NCI-H146 treated with DMSO at 0.1 percent for 48 hours (cell line): ENCODE results near the gene ATP6V1B1.

Experiments used
- DNase-seq: peaks from one replicate; lab custom pipeline; 2025; ENCODE audit not compliant: unreplicated experiment; lab: John Stamatoyannopoulos, UW

Gene ATP6V1B1

DNA sequence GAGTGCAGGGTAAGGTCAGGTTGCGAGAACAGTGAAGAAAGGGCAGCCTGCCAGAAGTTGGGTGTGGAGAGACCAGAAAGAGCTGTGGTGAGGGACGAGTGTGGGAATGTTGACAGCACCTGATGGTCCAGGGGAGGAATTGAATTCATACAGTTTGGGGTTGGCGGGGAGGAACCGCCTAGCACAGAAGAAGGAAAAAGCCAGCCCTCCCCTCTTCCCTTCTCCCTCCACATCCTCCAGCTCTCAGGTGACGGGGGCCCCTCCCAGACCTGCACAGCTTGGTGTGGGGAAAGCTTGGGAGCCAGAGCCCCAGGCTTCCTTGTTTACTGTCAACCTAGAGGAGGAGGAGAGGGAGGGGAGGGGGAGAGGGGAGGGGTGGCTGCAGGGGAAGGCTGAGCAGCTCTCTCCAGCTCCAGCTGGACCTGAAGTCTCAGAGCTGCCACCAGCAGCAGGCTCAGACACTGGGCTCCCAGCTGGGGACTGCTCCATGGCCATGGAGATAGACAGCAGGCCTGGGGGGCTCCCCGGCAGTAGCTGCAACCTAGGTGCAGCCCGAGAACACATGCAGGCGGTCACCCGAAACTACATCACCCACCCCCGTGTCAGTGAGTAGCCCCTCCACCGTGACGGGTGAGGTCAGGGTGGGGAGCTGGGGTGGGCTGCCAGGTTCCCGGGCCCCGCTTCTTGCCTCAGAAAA lies at the start of gene ATP6V1B1:
Gene ATP6V1B1 (plus strand): TSS at position 433 of the 697 bp plus-strand sequence. CDS start 55 bp downstream, at position 488.
- DNase-seq = peak; percentile 53

DNA sequence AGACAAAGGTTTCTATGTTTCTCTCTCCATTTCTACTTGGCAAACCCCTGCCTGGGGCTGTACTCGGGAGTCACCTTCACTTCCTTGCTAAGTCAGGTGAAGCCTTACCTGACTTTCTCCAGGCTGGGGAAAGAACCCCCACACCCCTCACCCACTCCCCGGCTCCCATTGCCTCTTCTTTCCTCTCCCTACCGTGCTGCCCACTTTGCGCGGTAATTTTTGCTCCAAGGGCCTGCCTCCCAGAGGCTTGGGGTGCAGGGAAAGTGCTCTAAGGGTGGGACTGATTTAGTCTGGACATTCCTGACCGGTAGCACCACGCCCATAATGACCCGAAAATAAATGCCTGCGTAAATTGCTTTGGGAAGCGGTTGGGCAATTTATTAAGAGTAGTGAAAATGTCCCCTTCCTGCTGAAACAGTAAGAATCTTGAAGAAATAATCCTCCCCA lies 49.1 kb upstream of the ATP6V1B1 start:
- DNase-seq = no peak

DNA sequence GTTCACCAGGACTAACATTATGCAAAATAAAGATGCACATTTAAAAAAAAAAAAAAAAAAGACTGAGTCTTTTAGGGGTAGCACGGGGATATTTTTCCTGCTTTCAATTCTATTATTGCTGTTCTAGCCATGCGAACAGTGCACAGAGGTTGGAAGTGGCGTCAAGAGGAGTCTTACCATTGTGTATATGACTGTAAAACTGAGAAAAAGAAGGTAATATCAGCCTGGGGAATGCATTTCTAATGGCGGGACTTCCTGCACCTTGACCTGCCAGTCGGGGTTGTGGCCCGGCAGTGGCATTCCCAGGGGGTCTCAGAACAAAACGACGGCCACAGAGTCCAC lies 48.5 kb upstream of the ATP6V1B1 start:
- peak; percentile 25 for DNase-seq

DNA sequence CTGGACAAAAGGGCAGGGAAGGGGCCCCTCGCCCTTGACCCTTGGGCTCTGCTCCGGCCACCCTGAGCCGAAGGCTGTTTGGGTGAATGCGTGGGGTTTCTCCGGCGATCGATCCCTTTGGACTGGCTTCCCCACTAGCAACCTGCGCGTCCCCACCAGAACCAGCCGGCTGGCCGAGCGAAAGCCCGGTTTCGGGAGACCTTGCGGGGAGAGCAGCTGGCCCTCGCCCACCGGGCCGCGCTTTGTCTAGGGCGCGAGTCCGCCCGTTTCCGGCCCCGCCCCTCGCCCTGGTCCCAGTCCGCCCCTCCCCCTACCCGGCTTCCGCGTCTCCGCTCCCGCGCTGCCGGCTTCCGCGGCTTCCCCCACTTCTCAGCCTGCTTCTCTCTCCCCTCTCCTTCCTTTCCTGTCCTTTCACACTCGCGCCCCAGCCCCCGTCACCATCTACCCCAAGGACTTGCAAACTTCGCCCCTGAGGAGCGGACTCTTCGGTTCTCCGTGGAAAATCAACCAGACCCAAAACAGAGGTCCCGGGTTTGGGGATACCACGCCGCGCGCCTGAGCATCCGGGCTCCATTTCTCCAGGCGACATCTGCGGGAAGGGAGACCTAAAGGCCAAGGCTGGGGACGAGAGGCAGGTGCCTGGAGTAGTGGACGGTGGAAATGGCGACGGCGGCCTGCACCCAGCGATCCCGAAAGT lies 48.0 kb upstream of the ATP6V1B1 start:
- peak; percentile 29 for DNase-seq

DNA sequence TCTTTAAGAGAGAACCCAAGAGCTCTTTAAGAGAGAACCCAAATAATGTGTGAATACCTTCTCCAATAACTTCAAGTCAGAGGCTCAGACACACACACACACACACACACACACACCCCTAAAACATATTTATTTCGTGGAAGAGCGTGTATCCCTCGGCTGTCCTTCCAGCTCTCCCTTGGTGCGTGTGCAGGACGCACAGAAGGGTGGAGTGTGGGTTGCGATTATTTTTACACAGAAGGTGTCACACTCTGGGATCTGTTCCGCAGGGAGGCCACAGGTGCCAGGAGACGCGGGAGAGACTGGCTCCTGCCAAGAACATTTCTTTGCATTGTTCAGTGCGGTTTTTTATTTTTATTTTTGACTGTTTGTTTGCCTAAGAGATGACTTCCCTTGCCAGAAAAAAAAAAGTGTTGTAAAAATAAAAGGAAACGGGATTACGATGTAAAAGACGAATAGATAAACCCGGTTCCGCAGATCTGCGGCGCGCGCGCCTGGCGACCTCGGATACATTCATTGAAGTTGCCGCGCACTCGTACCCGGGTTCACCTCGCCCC lies 47.3 kb upstream of the ATP6V1B1 start:
- no peak for DNase-seq

DNA sequence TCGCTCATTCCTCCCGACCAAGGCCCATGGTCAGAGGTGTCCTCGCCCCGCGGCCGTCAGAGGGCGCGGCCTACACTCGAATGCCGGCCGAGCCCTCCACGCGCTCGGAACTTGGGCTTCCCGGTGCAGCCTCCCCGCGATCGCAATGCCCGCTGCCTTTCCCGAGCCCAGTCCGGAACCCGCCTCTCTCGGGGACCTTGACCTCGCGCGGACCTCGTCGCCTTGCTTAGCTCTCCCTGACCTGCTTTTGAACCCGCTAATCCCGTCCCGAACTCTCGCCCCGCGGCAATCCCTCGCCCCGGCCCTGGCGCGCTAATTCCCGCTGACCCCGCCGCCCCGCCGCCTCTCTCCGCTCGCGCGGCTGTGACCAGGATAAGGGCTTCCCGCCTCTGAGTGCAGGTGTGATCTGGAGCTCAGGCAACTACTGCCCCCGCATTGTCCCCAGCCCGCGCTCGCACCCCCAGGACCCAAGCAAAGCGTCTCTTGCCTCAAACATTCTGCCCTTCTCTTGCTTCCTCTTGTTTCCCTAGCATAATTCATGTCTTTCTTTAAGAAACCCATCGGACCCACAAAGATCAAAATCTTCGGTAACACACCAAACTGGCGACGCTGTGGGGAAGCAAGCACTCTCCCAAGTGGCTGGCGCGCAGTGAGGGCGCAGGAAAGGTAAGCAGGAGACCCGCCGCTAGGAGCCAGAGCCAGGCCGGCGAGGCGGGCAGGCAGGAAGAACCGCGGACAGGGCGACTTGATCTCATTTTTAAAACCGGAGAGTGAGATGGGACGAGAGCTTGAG lies 46.6 kb upstream of the ATP6V1B1 start:
- no peak for DNase-seq

DNA sequence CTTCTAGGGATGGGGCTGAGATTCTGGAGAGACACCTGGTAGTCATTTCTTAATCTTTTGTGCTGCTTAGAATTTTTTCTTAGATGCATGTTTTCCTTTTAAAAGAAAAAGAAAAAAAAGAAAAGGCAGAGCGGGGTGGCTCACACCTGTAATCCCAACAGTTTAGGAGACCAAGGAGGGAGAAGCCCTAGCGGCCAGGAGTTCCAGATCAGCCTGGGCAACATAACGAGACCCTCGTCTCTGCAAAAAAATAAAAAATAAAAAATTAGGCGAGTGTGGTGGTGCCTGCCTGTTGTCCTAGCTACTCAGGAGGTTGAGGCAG lies 46.0 kb upstream of the ATP6V1B1 start:
- DNase-seq = no peak

DNA sequence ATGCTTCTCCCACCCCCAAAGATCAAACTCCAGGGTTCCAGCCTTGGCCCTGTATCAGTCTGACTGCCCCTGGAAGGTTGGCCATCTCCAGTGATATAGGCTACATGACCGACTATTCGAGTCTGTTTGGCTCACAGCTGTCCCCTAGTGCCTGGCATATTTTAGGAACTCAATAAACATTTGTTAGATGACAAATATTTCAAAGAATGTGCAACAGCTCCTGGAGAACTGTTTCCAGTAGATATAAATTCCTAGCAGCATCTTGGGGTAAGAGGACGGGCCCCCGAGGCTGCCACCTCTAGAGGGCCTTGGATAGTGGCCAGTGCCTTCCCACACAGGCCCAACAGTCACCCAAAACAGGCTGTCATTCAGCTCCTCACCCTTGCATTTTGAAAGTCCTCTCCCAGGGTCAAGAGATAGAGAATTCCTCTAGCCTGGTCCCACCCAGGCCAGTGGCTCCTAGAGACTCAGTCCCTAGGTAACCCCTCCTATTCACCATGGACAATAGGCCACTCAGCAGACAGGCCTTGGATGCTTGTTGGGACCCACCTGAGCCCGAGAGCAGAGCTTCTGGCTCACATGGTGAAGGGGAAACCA lies 45.1 kb upstream of the ATP6V1B1 start:
- DNase-seq = no peak

DNA sequence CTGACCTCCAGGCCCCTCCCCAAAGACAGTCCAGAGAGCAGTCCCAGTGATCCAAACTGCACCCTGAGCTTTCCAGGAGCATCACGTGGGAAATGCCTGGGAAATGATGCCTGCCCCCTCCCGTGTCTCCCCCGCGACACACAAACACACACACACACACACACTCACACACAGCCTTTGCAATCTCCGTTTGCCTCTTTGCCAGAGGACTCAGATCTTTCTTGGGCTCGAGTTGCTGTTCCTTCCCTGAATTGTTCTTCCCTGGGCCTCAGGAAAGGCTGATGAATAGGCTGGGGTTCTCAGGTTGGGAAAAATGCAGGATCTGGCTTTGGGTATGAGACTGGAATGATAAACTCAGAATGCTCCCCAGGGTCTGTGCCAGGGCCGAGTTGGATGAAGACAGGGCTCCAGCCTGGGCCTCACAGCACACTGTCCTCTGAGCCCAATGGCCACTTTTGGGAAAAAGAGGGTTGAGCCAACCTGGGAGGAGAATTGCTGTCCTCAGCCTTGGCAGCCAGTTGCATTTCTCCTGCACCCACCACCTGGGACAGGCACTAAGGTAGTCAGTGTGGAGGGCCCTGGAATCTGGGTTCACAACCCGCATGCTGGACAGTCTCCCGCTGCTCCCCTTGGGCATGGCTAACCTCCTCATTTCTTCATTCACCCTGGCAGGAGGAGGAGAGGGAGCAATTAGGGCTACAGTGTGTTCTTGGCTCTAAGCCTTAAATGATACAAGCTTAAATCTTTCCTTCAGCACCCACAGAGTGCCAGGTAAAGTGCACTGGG lies 43.9 kb upstream of the ATP6V1B1 start:
- no peak for DNase-seq

DNA sequence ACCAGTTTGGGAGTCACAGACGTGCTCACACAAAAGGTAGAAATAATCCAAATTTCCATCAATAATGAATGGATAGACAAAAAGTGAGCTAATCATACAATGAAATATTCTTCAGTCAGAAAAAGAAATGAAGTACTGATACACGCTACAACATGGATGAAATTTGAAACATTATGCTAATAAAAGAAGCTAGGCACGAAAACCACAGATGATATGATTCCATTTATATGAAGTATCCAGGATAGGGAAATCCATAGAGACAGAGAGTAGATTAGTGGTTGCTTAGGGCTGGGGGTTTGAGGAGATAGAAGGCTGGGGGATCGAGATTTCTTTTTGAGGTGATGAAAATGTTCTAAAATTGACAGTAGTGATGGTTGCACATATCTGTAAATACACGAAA lies 43.0 kb upstream of the ATP6V1B1 start:
- no peak for DNase-seq

DNA sequence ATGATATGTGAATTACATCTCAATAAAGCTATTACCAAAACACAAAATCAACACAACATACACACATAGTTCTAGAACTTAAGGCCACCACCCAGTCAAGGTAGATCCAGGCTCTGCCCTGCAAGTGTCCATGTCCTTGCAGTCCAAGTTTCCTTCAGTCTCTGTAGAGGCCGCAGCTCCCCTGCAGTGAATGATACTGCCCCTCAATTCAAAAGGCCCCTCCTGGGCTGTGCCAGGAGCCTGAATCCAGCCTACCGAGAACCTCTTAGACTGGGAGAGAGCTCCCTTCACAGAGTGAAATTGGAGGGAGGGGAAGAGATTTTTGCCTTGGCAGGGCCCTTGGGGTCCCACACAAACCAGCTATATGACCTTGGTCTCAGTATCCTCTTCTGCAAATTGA lies 42.5 kb upstream of the ATP6V1B1 start:
- no peak for DNase-seq

DNA sequence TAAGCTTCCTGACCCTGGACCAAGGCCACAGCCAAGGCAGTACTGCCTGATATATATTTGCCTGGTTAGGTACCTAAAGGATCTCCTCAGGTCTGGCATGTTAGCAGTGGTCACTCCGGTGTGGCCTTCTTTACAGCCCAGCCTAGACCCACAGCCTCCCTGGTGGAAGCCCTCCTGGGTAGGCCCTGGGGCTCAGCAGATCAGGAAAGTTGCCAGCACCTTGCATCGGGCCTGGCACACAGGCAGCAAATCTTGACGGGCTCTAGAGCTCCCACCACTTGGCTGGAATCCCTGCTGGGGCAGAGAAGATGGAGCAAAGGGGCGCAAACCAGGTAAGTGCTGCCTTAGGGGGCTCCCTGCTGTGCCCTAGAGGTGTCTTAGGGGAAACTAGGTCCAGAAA lies 40.9 kb upstream of the ATP6V1B1 start:
- DNase-seq = no peak

DNA sequence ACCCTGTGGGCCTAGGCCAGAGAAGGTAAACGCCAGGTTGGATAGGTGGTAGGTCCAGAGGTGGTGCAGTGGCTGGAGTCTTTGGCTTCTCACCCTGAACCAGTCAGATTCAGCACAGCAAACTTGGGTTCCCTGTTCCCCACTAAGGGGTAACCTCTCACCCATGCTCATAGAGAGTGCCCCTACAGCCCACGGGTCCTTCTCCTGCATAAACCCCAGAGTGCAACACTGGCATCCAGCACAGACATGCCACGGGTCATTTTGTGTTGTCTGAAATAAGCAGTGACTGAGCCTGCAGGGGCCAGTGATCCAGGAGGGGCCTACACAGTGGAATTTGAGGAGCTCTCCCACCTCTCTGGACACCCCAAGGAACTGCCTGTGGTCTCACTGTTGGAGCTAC lies 40.5 kb upstream of the ATP6V1B1 start:
- no peak for DNase-seq

DNA sequence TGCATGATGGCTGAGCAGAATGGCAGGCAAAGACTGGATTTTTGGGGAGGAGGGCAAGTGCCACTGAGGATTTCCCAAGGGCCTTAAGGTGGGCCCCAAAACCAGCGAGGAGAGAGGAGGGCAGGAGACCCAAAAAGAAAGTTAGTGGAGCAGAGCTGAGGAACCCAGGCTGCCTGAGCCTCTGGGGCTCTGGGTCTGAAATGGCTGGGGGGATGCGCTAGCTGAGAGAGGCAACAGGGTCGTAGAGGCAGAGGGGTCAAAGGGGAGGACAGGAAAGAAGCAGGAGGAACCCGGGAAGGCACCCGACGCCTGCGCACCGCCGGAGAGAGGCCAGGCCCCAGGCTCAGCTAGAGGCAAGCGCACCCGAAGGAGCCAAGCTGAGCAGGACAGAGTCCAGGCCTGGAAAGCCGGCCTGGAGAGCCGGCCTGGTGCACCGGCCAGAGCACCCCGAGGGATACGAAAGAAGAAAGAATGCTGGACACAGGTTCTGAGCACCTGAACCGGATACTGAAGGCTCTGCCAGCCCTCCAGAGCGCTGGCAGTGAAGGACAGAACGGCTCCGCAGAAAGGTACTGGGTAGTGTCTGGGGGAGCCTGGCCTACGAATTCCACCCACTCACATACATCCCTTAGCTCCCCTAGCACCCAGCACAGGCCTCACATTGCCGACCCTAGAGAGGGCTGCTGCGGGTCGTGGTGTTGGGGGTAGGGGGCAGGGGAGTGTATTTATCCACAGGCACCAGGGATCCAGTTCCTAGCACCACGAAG lies 39.5 kb upstream of the ATP6V1B1 start:
- no peak for DNase-seq

DNA sequence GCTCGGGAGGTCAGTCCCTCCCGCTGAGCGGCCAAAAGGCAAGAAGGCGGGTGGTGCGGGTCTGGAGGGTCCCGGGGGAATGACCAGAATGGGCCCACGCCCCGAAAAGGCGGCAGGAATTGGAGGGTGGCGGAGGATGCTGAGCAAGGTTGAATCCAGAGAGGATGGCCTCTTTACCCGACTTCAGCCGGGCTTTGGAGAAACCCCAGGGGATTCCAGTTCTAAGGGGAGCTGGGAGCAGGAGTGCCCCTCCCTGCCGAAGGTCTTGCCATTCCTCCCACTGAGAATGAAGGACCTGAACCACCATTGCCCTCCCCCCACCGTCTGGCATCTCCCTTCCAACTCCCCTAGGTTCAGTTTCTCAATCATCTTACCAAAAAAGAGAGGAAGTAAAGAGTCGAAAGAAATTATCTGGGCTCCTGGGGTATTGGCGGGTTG lies 38.9 kb upstream of the ATP6V1B1 start:
- no peak for DNase-seq

DNA sequence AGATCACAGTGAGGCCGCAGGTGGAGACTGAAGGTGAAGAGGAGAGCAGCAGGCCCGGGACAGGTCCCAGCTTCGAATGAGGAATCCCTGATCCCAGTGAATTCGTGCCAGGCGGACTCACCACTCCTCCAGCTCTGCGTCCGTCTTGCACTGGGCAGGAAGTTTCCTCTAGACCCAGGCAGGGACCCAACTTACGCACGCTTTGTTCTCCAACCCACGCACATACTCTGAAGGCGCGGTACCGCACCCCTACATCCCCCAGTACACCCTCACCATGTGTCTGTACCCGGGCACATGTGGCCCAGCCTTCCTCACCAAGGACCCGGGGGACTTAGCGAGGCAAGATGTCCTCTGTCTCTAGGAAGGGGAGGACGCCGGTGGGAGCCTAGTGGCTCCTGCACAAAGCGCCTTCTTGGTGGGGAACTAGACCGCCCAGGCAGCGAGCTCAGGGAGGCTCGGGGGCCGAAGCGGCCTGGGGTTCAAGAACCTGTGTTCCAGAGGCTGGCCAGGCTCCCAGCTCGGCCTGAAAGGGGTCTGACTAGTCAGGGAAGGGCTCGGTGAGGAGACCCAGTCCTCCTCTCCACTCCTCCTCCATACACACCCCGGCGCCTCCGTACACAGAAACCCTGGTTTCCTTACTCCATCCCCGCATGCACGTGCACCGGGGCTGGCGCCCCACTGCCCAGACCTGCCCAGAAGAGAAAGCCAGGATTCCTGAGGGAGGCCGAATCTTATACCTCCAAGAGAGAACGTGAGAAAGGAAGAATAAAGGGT lies 38.3 kb upstream of the ATP6V1B1 start:
- no peak for DNase-seq

DNA sequence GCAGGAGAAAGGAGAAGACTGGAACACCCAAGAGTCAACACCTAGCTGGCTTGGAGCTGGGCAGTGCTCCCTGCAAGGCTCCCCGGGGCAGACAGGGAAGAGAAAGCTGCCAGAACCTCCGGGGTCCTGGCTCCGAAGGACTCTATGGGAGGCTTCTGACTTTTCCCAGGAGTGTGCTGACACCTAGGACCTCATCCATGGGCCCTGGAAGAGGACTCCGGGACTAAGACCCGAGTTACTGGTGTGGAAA lies 37.8 kb upstream of the ATP6V1B1 start:
- no peak for DNase-seq

DNA sequence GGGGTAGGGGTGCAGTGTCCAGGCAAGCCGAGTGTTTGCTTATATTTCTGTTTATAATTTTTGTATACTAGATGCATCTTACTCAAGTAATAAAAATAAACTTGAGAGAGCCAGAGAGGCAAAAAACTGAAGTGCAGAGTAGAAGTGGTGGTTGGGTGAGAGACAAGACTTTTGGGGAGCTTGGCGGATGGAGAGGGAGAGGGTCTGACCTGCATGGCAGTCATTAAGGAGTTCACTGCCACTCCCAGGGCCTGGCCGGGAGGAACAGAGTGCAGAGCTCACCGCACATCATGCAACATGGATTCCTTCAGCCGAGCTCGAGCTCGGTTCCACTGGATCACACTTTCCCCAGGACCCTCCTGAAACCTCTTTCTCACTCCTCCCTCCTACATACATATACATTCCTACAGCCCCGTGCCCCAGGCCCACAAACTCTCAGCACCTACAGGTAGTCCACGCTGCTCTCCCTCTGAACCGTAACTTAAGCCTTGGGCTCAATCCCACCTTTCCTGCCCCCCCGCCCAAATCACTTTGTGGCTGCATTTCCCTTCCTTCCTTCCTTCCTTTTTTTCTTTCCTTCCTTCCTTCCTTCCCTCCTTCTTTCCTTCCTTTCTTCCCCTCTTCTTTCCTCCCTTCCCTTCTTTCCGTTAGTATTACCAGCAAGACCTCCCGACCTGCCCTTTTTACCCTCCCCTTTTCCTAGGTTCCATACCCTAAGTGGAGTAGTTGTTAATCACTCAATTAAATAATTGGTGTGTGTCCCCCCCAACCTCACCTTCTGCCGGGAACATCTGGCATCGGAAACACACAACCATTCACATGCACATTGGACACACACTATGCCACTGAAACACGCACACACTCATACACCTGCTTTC lies 37.1 kb upstream of the ATP6V1B1 start:
- no peak for DNase-seq
